GM23338 (cell line): Measurements from ENCODE around the gene TOB2. TPM values are rescaled to one million over a fixed set of nuclear protein-coding genes. Genes with fewer than 3 reads are reported as not detected.
"Not testable (repeated sequence)": the region's sequence is repeated elsewhere in the genome, so short reads cannot be mapped to it uniquely, and the experiment has no call there.

ENCODE experiments used
- ATAC-seq: fragments of 200-7000 bp; cut with Tn5 transposase; 3 replicates; pipeline ENCODE4 v1.9.1; 2020
- DNase-seq: peaks from one replicate; pipeline ENCODE4 v3.0.0-alpha.2; 2015; ENCODE audit warnings: low spot score
- H2AFZ ChIP-seq: fragments of 200-600 bp; sonication (generic); 2 replicates; pipeline ENCODE4 v1.8.0; 2016; ENCODE audit warnings: antibody characterized with exemption, mild to moderate bottlenecking, moderate library complexity
- H3F3A ChIP-seq: fragments of 200-600 bp; sonication (generic); replicated peaks from 2 replicates; pipeline ENCODE4 v1.8.0; 2017; ENCODE audit warnings: antibody characterized with exemption, mixed run types, low read depth
- H3K27ac ChIP-seq: fragments of 200-600 bp; sonication (generic); 2 replicates; pipeline ENCODE4 v1.6.1; 2016; ENCODE audit warnings: low read depth
- H3K27me3 ChIP-seq: fragments of 200-600 bp; sonication (generic); 2 replicates; pipeline ENCODE4 v1.8.0; 2016; ENCODE audit warnings: mild to moderate bottlenecking, mixed run types, moderate library complexity; ENCODE audit not compliant: insufficient read depth
- H3K36me3 ChIP-seq: fragments of 200-600 bp; sonication (generic); 2 replicates; pipeline ENCODE4 v1.8.0; 2016; ENCODE audit warnings: mild to moderate bottlenecking; ENCODE audit not compliant: insufficient read depth
- H3K4me1 ChIP-seq: fragments of 200-600 bp; sonication (generic); 2 replicates; pipeline ENCODE4 v1.8.0; 2016; ENCODE audit warnings: mild to moderate bottlenecking, moderate library complexity; ENCODE audit not compliant: insufficient read depth
- H3K4me2 ChIP-seq: fragments of 200-600 bp; sonication (generic); 2 replicates; pipeline ENCODE4 v1.7.1; 2017; ENCODE audit warnings: mixed run types
- H3K4me3 ChIP-seq: fragments of 200-600 bp; sonication (generic); 2 replicates; pipeline ENCODE4 v1.6.1; 2016; ENCODE audit warnings: mixed run types
- H3K79me2 ChIP-seq: fragments of 200-600 bp; sonication (generic); replicated peaks from 2 replicates; pipeline ENCODE4 v1.8.0; 2017; ENCODE audit warnings: mild to moderate bottlenecking; ENCODE audit not compliant: insufficient read depth
- H3K9me2 ChIP-seq: fragments of 200-600 bp; sonication (generic); 2 replicates; pipeline ENCODE4 v1.8.0; 2017; ENCODE audit not compliant: insufficient read depth
- H4K20me1 ChIP-seq: fragments of 200-600 bp; sonication (generic); replicated peaks from 2 replicates; pipeline ENCODE4 v1.8.0; 2017; ENCODE audit warnings: mild to moderate bottlenecking; ENCODE audit not compliant: insufficient read depth
- H3K27ac Mint-ChIP-seq: 2 replicates; pipeline ENCODE4 v1.8.0; 2020; ENCODE audit warnings: inconsistent platforms, mild to moderate bottlenecking, moderate library complexity, mixed read lengths
- H3K27me3 Mint-ChIP-seq: 3 replicates; pipeline ENCODE4 v1.8.0; 2022; ENCODE audit warnings: low read depth, mild to moderate bottlenecking, moderate library complexity, mixed read lengths, inconsistent platforms; ENCODE audit not compliant: insufficient read depth, poor library complexity
- H3K36me3 Mint-ChIP-seq: 3 replicates; pipeline ENCODE4 v1.8.0; 2021; ENCODE audit warnings: low read depth, mild to moderate bottlenecking, inconsistent platforms, moderate library complexity, mixed read lengths
- H3K4me1 Mint-ChIP-seq: 3 replicates; pipeline ENCODE4 v1.8.0; 2020; ENCODE audit warnings: mild to moderate bottlenecking, inconsistent platforms, mixed read lengths
- H3K4me3 Mint-ChIP-seq: 3 replicates; pipeline ENCODE4 v1.8.0; 2021; ENCODE audit warnings: moderate library complexity, mild to moderate bottlenecking, inconsistent platforms, mixed read lengths
- H3K9me3 Mint-ChIP-seq: 3 replicates; pipeline ENCODE4 v1.8.0; 2020; ENCODE audit warnings: moderate library complexity, mild to moderate bottlenecking, inconsistent platforms, mixed read lengths
- CREB1 ChIP-seq: fragments of 250-450 bp; sonication (Bioruptor Pico); IDR thresholded peaks from 2 replicates; pipeline ENCODE4 v1.5.0; 2020; ENCODE audit warnings: low read depth, mild to moderate bottlenecking, moderate library complexity
- EZH2phosphoT487 ChIP-seq: fragments of 200-600 bp; sonication (generic); IDR thresholded peaks from one replicate; pipeline ENCODE4 v1.8.1; 2018; ENCODE audit warnings: antibody characterized with exemption; ENCODE audit not compliant: unreplicated experiment
- NANOG ChIP-seq: IDR thresholded peaks from 2 replicates; pipeline ENCODE4 v1.6.1; 2016; ENCODE audit warnings: antibody characterized with exemption, borderline replicate concordance
- STAT1 ChIP-seq: IDR thresholded peaks from one replicate; pipeline ENCODE4 v1.6.1; 2016; ENCODE audit warnings: antibody characterized with exemption; ENCODE audit not compliant: unreplicated experiment
- ZNF114 ChIP-seq: fragments of 250-450 bp; sonication (Bioruptor Pico); IDR thresholded peaks from 2 replicates; pipeline ENCODE4 v1.5.0; 2020; ENCODE audit warnings: mild to moderate bottlenecking, moderate library complexity
- ZNF331 ChIP-seq: fragments of 250-450 bp; sonication (Bioruptor Pico); IDR thresholded peaks from 2 replicates; pipeline ENCODE4 v1.5.0; 2020; ENCODE audit warnings: low read depth, mild to moderate bottlenecking, moderate library complexity
- polyA plus RNA-seq: library from polyadenylated mRNA; unstranded; fragments of >200 nt; fragmentation: Nextera tagmentation; extraction: Ambion mirVana; gene quantifications from 2 replicates; pipeline ENCODE4 v1.2.1, GENCODE V29; 2016
- total RNA-seq: library from RNA; depleted of rRNA; stranded (reverse); fragments of >200 nt; shearing (Covaris generic); gene quantifications from 2 replicates; pipeline ENCODE4 v1.2.3, GENCODE V29; 2014
- TF ChIP-seq, protein P1 (sequence below): IDR thresholded peaks from 2 replicates; pipeline ENCODE4 v1.6.1; 2016; ENCODE audit warnings: antibody characterized with exemption
- TF ChIP-seq, protein P2 (sequence below): IDR thresholded peaks from one replicate; pipeline ENCODE4 v1.6.1; 2018; ENCODE audit warnings: antibody characterized with exemption; ENCODE audit not compliant: unreplicated experiment
- TF ChIP-seq, protein P3 (sequence below), 2 experiments: fragments of 200-600 bp in 1 of 2; sonication (generic) in 1 of 2; conservative IDR thresholded peaks; 2 replicates each; pipeline versions ENCODE4 v1.5.1 to v1.6.1; 2016 to 2017; ENCODE audit warnings: antibody characterized with exemption in 2 of 2, low read depth in 2 of 2, mild to moderate bottlenecking in 2 of 2, moderate library complexity in 1 of 2
- TF ChIP-seq, protein P4 (sequence below): fragments of 250-450 bp; sonication (Bioruptor Pico); IDR thresholded peaks from 2 replicates; pipeline ENCODE4 v1.5.0; 2020; ENCODE audit warnings: mild to moderate bottlenecking, moderate library complexity

Gene TOB2
- total and polyA plus RNA-seq, 2 experiments from 2014 or later: 27.3 to 47.2 TPM

DNA sequence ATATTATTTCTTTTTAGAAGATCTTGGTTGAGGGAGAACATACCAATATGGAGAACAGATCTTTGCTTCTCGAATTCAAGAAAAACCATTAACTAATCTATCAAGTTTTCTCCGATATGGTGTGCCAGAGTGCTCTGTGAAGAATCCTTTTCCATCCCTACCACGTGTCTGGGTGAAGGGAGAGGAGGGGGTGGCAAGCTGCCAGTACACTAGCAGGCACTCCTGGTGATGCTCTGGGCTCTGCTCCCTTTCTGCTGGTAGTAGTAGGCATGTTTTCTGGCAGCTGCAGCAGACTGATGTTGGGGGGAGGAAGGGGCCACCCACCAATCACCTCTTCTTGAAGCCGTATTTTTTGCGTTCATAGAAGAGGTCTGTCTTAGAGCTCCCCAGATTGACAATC lies 13.5 kb upstream of the TOB2 start:
- H3K9me2 ChIP-seq, H3K27me3 Mint-ChIP-seq, H3K4me3 ChIP-seq, H3K79me2 ChIP-seq, H3K4me2 ChIP-seq, H3K4me1 Mint-ChIP-seq, H2AFZ ChIP-seq, DNase-seq, H3K4me1 ChIP-seq, H3K27ac ChIP-seq, H3K27ac Mint-ChIP-seq, H4K20me1 ChIP-seq, H3K4me3 Mint-ChIP-seq, H3K9me3 Mint-ChIP-seq, H3K27me3 ChIP-seq, ATAC-seq: not testable (repeated sequence)
- H3K36me3 Mint-ChIP-seq: peaks cover 65% of the 10 kb centered on the region
- Histone ChIP-seq H3K36me3 (peaks cover 45% of the 10 kb centered on the region), H3F3A (peaks cover 29% of the 10 kb centered on the region)

DNA sequence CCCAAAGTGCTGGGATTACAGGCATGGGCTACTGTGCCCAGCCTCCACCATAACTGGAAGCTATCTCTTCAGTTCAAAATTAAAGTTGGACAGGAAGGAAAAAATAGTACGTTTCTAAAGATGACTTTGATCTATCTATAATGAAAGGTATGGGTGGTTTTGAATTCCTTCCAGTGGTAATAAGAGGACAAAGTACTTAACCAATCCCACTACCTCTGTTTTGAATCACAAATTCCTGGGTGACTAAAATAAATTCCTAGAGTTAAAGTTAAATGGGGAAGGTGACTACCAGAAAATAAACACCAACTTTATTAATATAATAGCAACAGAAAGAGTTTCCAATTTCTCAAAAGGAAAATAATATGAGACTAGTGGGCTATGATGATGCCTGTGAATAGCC lies 12.8 kb upstream of the TOB2 start:
- H3K27me3 ChIP-seq: no peaks in the 10 kb centered on the region
- H3K4me1 Mint-ChIP-seq: no peaks in the 10 kb centered on the region; the same call in 2 of the 3 replicates
- peaks cover 2% of the 10 kb centered on the region for H3K27me3 Mint-ChIP-seq
- H3K79me2 ChIP-seq: no peaks in the 10 kb centered on the region
- no peak for ATAC-seq
- DNase-seq: no peak
- no peak overlapping the region for H3K4me3 Mint-ChIP-seq
- peaks cover 59% of the 10 kb centered on the region for H3K36me3 Mint-ChIP-seq
- no peak overlapping the region for H2AFZ ChIP-seq
- H3K4me1 ChIP-seq: no peaks in the 10 kb centered on the region
- no peak overlapping the region for H3K27ac ChIP-seq
- peaks cover 29% of the 10 kb centered on the region for H3F3A ChIP-seq
- no peak overlapping the region for H3K4me3 ChIP-seq
- no peaks in the 10 kb centered on the region for H3K9me2 ChIP-seq
- H3K9me3 Mint-ChIP-seq: no peaks in the 10 kb centered on the region; the same call in 2 of the 3 replicates
- H3K36me3 ChIP-seq: peaks cover 39% of the 10 kb centered on the region
- no peak overlapping the region for H3K27ac Mint-ChIP-seq
- H4K20me1 ChIP-seq: peaks cover 7% of the 10 kb centered on the region
- no peak overlapping the region for H3K4me2 ChIP-seq
- TF ChIP-seq, protein P1, sequence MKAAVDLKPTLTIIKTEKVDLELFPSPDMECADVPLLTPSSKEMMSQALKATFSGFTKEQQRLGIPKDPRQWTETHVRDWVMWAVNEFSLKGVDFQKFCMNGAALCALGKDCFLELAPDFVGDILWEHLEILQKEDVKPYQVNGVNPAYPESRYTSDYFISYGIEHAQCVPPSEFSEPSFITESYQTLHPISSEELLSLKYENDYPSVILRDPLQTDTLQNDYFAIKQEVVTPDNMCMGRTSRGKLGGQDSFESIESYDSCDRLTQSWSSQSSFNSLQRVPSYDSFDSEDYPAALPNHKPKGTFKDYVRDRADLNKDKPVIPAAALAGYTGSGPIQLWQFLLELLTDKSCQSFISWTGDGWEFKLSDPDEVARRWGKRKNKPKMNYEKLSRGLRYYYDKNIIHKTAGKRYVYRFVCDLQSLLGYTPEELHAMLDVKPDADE: no peak
- TF ChIP-seq, protein P2, sequence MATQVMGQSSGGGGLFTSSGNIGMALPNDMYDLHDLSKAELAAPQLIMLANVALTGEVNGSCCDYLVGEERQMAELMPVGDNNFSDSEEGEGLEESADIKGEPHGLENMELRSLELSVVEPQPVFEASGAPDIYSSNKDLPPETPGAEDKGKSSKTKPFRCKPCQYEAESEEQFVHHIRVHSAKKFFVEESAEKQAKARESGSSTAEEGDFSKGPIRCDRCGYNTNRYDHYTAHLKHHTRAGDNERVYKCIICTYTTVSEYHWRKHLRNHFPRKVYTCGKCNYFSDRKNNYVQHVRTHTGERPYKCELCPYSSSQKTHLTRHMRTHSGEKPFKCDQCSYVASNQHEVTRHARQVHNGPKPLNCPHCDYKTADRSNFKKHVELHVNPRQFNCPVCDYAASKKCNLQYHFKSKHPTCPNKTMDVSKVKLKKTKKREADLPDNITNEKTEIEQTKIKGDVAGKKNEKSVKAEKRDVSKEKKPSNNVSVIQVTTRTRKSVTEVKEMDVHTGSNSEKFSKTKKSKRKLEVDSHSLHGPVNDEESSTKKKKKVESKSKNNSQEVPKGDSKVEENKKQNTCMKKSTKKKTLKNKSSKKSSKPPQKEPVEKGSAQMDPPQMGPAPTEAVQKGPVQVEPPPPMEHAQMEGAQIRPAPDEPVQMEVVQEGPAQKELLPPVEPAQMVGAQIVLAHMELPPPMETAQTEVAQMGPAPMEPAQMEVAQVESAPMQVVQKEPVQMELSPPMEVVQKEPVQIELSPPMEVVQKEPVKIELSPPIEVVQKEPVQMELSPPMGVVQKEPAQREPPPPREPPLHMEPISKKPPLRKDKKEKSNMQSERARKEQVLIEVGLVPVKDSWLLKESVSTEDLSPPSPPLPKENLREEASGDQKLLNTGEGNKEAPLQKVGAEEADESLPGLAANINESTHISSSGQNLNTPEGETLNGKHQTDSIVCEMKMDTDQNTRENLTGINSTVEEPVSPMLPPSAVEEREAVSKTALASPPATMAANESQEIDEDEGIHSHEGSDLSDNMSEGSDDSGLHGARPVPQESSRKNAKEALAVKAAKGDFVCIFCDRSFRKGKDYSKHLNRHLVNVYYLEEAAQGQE: no peak
- TF ChIP-seq EZH2phosphoT487 (no peak), STAT1 (no peak), ZNF331 (no peak), ZNF114 (CRISPR knock-in tag) (no peak), NANOG (no peak), CREB1 (CRISPR knock-in tag) (no peak)
- TF ChIP-seq, protein P3, sequence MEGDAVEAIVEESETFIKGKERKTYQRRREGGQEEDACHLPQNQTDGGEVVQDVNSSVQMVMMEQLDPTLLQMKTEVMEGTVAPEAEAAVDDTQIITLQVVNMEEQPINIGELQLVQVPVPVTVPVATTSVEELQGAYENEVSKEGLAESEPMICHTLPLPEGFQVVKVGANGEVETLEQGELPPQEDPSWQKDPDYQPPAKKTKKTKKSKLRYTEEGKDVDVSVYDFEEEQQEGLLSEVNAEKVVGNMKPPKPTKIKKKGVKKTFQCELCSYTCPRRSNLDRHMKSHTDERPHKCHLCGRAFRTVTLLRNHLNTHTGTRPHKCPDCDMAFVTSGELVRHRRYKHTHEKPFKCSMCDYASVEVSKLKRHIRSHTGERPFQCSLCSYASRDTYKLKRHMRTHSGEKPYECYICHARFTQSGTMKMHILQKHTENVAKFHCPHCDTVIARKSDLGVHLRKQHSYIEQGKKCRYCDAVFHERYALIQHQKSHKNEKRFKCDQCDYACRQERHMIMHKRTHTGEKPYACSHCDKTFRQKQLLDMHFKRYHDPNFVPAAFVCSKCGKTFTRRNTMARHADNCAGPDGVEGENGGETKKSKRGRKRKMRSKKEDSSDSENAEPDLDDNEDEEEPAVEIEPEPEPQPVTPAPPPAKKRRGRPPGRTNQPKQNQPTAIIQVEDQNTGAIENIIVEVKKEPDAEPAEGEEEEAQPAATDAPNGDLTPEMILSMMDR (conservative IDR thresholded peaks at IDR 0.05; ENCODE audit: low read depth in 2 of 2): no peak
- TF ChIP-seq, protein P4, sequence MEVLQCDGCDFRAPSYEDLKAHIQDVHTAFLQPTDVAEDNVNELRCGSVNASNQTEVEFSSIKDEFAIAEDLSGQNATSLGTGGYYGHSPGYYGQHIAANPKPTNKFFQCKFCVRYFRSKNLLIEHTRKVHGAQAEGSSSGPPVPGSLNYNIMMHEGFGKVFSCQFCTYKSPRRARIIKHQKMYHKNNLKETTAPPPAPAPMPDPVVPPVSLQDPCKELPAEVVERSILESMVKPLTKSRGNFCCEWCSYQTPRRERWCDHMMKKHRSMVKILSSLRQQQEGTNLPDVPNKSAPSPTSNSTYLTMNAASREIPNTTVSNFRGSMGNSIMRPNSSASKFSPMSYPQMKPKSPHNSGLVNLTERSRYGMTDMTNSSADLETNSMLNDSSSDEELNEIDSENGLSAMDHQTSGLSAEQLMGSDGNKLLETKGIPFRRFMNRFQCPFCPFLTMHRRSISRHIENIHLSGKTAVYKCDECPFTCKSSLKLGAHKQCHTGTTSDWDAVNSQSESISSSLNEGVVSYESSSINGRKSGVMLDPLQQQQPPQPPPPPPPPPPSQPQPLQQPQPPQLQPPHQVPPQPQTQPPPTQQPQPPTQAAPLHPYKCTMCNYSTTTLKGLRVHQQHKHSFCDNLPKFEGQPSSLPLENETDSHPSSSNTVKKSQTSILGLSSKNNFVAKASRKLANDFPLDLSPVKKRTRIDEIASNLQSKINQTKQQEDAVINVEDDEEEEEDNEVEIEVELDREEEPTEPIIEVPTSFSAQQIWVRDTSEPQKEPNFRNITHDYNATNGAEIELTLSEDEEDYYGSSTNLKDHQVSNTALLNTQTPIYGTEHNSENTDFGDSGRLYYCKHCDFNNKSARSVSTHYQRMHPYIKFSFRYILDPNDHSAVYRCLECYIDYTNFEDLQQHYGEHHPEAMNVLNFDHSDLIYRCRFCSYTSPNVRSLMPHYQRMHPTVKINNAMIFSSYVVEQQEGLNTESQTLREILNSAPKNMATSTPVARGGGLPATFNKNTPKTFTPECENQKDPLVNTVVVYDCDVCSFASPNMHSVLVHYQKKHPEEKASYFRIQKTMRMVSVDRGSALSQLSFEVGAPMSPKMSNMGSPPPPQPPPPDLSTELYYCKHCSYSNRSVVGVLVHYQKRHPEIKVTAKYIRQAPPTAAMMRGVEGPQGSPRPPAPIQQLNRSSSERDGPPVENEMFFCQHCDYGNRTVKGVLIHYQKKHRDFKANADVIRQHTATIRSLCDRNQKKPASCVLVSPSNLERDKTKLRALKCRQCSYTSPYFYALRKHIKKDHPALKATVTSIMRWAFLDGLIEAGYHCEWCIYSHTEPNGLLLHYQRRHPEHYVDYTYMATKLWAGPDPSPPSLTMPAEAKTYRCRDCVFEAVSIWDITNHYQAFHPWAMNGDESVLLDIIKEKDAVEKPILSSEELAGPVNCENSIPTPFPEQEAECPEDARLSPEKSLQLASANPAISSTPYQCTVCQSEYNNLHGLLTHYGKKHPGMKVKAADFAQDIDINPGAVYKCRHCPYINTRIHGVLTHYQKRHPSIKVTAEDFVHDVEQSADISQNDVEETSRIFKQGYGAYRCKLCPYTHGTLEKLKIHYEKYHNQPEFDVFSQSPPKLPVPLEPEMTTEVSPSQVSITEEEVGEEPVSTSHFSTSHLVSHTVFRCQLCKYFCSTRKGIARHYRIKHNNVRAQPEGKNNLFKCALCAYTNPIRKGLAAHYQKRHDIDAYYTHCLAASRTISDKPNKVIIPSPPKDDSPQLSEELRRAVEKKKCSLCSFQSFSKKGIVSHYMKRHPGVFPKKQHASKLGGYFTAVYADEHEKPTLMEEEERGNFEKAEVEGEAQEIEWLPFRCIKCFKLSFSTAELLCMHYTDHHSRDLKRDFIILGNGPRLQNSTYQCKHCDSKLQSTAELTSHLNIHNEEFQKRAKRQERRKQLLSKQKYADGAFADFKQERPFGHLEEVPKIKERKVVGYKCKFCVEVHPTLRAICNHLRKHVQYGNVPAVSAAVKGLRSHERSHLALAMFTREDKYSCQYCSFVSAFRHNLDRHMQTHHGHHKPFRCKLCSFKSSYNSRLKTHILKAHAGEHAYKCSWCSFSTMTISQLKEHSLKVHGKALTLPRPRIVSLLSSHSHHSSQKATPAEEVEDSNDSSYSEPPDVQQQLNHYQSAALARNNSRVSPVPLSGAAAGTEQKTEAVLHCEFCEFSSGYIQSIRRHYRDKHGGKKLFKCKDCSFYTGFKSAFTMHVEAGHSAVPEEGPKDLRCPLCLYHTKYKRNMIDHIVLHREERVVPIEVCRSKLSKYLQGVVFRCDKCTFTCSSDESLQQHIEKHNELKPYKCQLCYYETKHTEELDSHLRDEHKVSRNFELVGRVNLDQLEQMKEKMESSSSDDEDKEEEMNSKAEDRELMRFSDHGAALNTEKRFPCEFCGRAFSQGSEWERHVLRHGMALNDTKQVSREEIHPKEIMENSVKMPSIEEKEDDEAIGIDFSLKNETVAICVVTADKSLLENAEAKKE (CRISPR knock-in tag): no peak
